ENCODE data around the gene NHERF1.

NHERF1 gene

DNA sequence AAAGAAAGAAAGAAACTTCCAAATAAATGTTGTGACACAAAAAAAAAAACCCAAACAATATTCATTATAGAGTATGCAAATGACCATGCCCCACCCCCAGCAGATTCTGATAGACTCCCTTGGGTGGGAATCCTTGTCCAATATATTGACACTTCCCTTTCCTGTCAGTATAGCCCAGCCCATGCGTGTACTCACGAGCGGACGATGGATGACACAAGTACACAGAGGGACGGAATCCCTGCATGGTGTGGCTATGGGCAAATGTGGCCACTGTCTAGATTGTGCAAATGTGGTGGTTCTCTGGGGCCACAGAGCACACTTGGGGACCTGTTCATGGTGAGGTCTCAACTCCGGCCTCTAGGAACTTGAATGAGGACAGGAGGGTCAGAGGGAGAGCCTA is 8.3 kb upstream of the NHERF1 start:
- TF ChIP-seq FOXM1 (IDR thresholded peaks at IDR 0.05; ENCODE audit: borderline replicate concordance, low read depth) (no peak), TAF1 (IDR thresholded peaks at IDR 0.05; ENCODE audit: low read depth) (no peak), EP300 (IDR thresholded peaks at IDR 0.05; ENCODE audit: borderline replicate concordance) (no peak), EGR1 (IDR thresholded peaks at IDR 0.05) (no peak), TEAD4 (IDR thresholded peaks at IDR 0.05) (no peak), TCF12 (IDR thresholded peaks at IDR 0.05; ENCODE audit: low read depth) (no peak), NFIC (IDR thresholded peaks at IDR 0.05) (no peak), YY1 (IDR thresholded peaks at IDR 0.05; ENCODE audit: low read depth) (no peak), RAD21 (IDR thresholded peaks at IDR 0.05; ENCODE audit: low read depth) (no peak), CREB1 (IDR thresholded peaks at IDR 0.05; ENCODE audit: low read depth) (no peak), ZBTB7A (IDR thresholded peaks at IDR 0.05; ENCODE audit: low read depth) (no peak)
- TF ChIP-seq, protein P1, sequence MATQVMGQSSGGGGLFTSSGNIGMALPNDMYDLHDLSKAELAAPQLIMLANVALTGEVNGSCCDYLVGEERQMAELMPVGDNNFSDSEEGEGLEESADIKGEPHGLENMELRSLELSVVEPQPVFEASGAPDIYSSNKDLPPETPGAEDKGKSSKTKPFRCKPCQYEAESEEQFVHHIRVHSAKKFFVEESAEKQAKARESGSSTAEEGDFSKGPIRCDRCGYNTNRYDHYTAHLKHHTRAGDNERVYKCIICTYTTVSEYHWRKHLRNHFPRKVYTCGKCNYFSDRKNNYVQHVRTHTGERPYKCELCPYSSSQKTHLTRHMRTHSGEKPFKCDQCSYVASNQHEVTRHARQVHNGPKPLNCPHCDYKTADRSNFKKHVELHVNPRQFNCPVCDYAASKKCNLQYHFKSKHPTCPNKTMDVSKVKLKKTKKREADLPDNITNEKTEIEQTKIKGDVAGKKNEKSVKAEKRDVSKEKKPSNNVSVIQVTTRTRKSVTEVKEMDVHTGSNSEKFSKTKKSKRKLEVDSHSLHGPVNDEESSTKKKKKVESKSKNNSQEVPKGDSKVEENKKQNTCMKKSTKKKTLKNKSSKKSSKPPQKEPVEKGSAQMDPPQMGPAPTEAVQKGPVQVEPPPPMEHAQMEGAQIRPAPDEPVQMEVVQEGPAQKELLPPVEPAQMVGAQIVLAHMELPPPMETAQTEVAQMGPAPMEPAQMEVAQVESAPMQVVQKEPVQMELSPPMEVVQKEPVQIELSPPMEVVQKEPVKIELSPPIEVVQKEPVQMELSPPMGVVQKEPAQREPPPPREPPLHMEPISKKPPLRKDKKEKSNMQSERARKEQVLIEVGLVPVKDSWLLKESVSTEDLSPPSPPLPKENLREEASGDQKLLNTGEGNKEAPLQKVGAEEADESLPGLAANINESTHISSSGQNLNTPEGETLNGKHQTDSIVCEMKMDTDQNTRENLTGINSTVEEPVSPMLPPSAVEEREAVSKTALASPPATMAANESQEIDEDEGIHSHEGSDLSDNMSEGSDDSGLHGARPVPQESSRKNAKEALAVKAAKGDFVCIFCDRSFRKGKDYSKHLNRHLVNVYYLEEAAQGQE (IDR thresholded peaks at IDR 0.05; ENCODE audit: low read depth) = no peak
- TF ChIP-seq, protein P2, sequence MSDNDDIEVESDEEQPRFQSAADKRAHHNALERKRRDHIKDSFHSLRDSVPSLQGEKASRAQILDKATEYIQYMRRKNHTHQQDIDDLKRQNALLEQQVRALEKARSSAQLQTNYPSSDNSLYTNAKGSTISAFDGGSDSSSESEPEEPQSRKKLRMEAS (IDR thresholded peaks at IDR 0.05) = no peak
- TF ChIP-seq, protein P3, sequence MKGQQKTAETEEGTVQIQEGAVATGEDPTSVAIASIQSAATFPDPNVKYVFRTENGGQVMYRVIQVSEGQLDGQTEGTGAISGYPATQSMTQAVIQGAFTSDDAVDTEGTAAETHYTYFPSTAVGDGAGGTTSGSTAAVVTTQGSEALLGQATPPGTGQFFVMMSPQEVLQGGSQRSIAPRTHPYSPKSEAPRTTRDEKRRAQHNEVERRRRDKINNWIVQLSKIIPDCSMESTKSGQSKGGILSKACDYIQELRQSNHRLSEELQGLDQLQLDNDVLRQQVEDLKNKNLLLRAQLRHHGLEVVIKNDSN (IDR thresholded peaks at IDR 0.05) = no peak

DNA sequence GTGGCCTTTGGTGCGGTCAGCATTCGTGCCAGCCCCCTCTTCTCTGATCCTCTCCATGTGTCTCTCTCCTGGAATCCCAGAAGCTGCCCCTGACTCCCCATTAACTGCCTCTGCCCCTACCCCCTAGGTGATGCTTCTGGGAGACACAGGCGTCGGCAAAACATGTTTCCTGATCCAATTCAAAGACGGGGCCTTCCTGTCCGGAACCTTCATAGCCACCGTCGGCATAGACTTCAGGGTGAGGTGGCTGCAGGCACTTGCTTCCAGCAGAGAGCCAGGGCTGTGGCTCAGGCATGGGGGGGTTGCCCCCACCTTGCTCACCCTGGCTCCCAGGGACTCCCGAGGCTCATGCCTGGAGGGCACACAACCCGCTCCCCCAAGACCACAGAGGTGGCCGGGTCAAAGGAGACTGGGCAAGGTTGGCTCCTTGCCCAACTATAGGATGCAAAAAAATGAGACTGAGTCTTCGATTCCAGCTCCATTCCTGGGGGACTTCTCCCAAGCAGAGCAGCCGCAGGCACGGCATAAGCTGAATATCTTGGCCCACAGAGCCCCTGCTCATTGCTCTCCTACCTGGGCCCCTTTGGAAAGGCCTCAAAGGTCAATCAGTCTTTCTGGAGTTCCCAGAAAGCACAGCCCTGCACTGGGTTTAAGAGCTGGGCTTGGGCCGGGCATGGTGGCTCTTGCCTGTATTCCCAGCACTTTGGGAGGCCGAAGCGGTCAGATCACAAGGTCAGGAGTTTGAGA is 7.6 kb upstream of the NHERF1 start:
- TF ChIP-seq NFIC (IDR thresholded peaks at IDR 0.05) (peak; percentile 8; the same call in 1 of the 2 replicates), TEAD4 (IDR thresholded peaks at IDR 0.05) (no peak)

DNA sequence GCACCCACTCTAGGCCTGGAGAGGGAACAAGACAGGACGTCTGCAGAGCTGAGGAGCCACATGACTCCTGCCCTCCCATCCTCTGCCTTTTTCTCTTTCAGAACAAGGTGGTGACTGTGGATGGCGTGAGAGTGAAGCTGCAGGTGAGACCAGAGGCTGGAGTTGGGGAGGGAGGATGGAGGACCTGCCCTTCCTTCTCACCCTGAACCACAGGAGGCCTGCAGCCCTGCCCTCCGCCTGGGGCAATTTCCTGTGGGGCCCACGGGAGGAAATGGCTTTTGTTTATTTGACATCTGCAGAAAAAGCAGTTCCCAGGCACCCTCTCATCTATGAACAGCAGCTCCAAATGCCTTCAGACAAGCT is 6.3 kb upstream of the NHERF1 start:
- TF ChIP-seq RAD21 (IDR thresholded peaks at IDR 0.05; ENCODE audit: low read depth) (no peak), FOXM1 (IDR thresholded peaks at IDR 0.05; ENCODE audit: borderline replicate concordance, low read depth) (no peak)
- TF ChIP-seq, protein P3 (IDR thresholded peaks at IDR 0.05) = no peak

DNA sequence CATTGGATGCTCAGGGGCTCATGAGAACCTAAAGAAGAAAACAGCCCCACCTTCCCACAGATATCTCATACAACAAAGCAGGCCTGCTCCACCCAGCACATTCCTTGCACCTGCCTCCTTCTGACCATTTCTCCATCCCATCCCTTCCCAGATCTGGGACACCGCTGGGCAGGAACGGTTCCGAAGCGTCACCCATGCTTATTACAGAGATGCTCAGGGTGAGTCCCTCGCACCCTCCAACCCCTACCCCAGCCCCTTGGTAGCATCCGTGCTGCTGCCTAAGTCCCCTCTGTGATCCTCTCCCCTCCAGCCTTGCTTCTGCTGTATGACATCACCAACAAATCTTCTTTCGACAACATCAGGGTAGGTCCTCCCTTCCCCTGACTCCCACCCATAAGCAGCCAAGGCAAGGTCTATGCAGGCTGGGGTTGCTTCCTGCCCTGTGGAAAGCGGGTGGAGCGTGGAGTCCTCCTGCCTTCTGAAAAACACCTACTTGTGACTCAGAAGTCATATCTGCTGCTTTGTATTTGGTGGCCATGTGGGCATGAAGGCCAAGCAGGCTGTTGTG is 5.4 kb upstream of the NHERF1 start:
- TF ChIP-seq, protein P3 (IDR thresholded peaks at IDR 0.05) = no peak
- TF ChIP-seq, protein P1 (IDR thresholded peaks at IDR 0.05; ENCODE audit: low read depth) = no peak
- TF ChIP-seq EGR1 (IDR thresholded peaks at IDR 0.05) (no peak), YY1 (IDR thresholded peaks at IDR 0.05; ENCODE audit: low read depth) (no peak), TCF12 (IDR thresholded peaks at IDR 0.05; ENCODE audit: low read depth) (no peak), CREB1 (IDR thresholded peaks at IDR 0.05; ENCODE audit: low read depth) (no peak), EP300 (IDR thresholded peaks at IDR 0.05; ENCODE audit: borderline replicate concordance) (no peak), CEBPB (IDR thresholded peaks at IDR 0.05) (no peak), TEAD4 (IDR thresholded peaks at IDR 0.05) (no peak), NFIC (IDR thresholded peaks at IDR 0.05) (no peak), ZBTB7A (IDR thresholded peaks at IDR 0.05; ENCODE audit: low read depth) (no peak), FOXM1 (IDR thresholded peaks at IDR 0.05; ENCODE audit: borderline replicate concordance, low read depth) (no peak), RAD21 (IDR thresholded peaks at IDR 0.05; ENCODE audit: low read depth) (no peak), TAF1 (IDR thresholded peaks at IDR 0.05; ENCODE audit: low read depth) (no peak)
- TF ChIP-seq, protein P2 (IDR thresholded peaks at IDR 0.05) = no peak

DNA sequence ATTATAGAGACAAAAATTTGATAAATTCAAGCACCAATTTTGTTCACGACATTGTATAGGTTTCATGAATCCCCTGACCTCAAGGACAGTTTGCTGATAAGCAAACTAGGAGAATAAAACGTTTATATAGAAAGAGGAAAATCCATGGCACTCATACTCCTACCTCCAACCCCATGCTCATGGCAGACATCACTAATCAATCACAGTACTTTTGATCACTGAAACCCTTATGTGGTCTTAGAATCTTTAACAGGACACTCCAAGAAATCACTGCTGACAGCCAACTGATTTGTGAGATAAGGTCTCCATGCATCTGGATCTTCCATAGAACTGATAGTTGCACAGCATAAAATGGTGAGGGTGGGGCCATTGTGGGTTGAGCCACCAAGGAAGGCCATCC is 4.7 kb upstream of the NHERF1 start:
- TF ChIP-seq, protein P3 (IDR thresholded peaks at IDR 0.05) = no peak
- TF ChIP-seq NFIC (IDR thresholded peaks at IDR 0.05) = no peak
- no peak for TF ChIP-seq YY1 (IDR thresholded peaks at IDR 0.05; ENCODE audit: low read depth)
- TF ChIP-seq, protein P2 (IDR thresholded peaks at IDR 0.05) = no peak
- no peak for TF ChIP-seq EGR1 (IDR thresholded peaks at IDR 0.05)
- TF ChIP-seq TEAD4 (IDR thresholded peaks at IDR 0.05) = no peak
- TF ChIP-seq TCF12 (IDR thresholded peaks at IDR 0.05; ENCODE audit: low read depth) = no peak
